Neuronal stem cell (in vitro differentiated cells): Measurements from ENCODE around the gene ZFHX3.

Experiments used
- DNase-seq: peaks from one replicate; pipeline ENCODE4 v3.0.0-alpha.2; 2013; ENCODE audit warnings: low spot score
- H2AFZ ChIP-seq: one replicate; pipeline ENCODE4 v1.6.1; 2013; ENCODE audit warnings: mild to moderate bottlenecking, low read length, inconsistent platforms
- H2AK5ac ChIP-seq: 2 replicates; pipeline ENCODE4 v1.6.1; 2013; ENCODE audit warnings: low read depth, mild to moderate bottlenecking, inconsistent platforms, low read length, moderate library complexity, mixed read lengths
- H2BK120ac ChIP-seq: 2 replicates; pipeline ENCODE4 v1.6.1; 2013; ENCODE audit warnings: low read depth, mild to moderate bottlenecking, inconsistent platforms, low read length, moderate library complexity, mixed read lengths
- H2BK12ac ChIP-seq: one replicate; pipeline ENCODE4 v1.6.1; 2013; ENCODE audit warnings: low read length, inconsistent platforms
- H2BK15ac ChIP-seq: 2 replicates; pipeline ENCODE4 v1.6.1; 2013; ENCODE audit warnings: mild to moderate bottlenecking, low read length, inconsistent platforms, mixed read lengths
- H2BK5ac ChIP-seq: one replicate; pipeline ENCODE4 v1.6.1; 2013; ENCODE audit warnings: inconsistent platforms, mild to moderate bottlenecking, low read length, moderate library complexity
- H3K14ac ChIP-seq: one replicate; pipeline ENCODE4 v1.6.1; 2013; ENCODE audit warnings: low read length, inconsistent platforms
- H3K18ac ChIP-seq: 2 replicates; pipeline ENCODE4 v1.6.1; 2013; ENCODE audit warnings: low read length, inconsistent platforms
- H3K23ac ChIP-seq: 2 replicates; pipeline ENCODE4 v1.6.1; 2013; ENCODE audit warnings: low read depth, mild to moderate bottlenecking, mixed read lengths, low read length, inconsistent platforms; ENCODE audit not compliant: poor library complexity
- H3K27ac ChIP-seq: replicated peaks from 3 replicates; pipeline ENCODE4 v1.5.1; 2013; ENCODE audit warnings: low read length, inconsistent platforms
- H3K27me3 ChIP-seq, 3 experiments: 2 replicates each; pipeline ENCODE4 v1.6.1; 2013; ENCODE audit warnings: low read length in 3 of 3, mild to moderate bottlenecking in 2 of 3, inconsistent platforms in 1 of 3, low read depth in 1 of 3, mixed read lengths in 1 of 3, moderate library complexity in 1 of 3; ENCODE audit not compliant: control insufficient read depth in 3 of 3, insufficient read depth in 3 of 3
- H3K36me3 ChIP-seq, 2 donors: replicated peaks in 1 of 2; 2 replicates each; pipeline ENCODE4 v1.6.1; 2013; ENCODE audit warnings: low read length in 2 of 2; ENCODE audit not compliant: control insufficient read depth in 2 of 2, insufficient read depth in 2 of 2
- H3K4ac ChIP-seq: 2 replicates; pipeline ENCODE4 v1.6.1; 2013; ENCODE audit warnings: inconsistent platforms, mild to moderate bottlenecking, low read length, moderate library complexity
- H3K4me1 ChIP-seq, 2 donors: 1 replicate in 1 of 2; 2 replicates in 1 of 2; pipeline ENCODE4 v1.6.1; 2013; ENCODE audit warnings: low read length in 2 of 2, low read depth in 1 of 2; ENCODE audit not compliant: control insufficient read depth in 2 of 2, insufficient read depth in 1 of 2
- H3K4me2 ChIP-seq: one replicate; pipeline ENCODE4 v1.6.1; 2013; ENCODE audit warnings: mild to moderate bottlenecking, low read length, inconsistent platforms; ENCODE audit not compliant: insufficient read depth, poor library complexity, severe bottlenecking
- H3K4me3 ChIP-seq, 2 donors: 2 replicates each; pipeline ENCODE4 v1.5.1; 2013; ENCODE audit warnings: low read length in 2 of 2, mild to moderate bottlenecking in 2 of 2, inconsistent platforms in 1 of 2, moderate library complexity in 1 of 2
- H3K79me1 ChIP-seq: one replicate; pipeline ENCODE4 v1.6.1; 2013; ENCODE audit warnings: low read depth, mild to moderate bottlenecking, inconsistent platforms, low read length, moderate library complexity
- H3K9ac ChIP-seq: one replicate; pipeline ENCODE4 v1.6.1; 2013; ENCODE audit warnings: mild to moderate bottlenecking, low read depth, low read length, inconsistent platforms; ENCODE audit not compliant: poor library complexity
- H3K9me3 ChIP-seq, 2 donors: replicated peaks in 1 of 2; 2 replicates each; pipeline versions ENCODE3 to v1.6.1; 2013; ENCODE audit warnings: low read length in 2 of 2, mild to moderate bottlenecking in 2 of 2, inconsistent platforms in 1 of 2, low read depth in 1 of 2, mixed read lengths in 1 of 2, moderate library complexity in 1 of 2; ENCODE audit not compliant: control insufficient read depth in 2 of 2, insufficient read depth in 1 of 2
- H4K8ac ChIP-seq: one replicate; pipeline ENCODE4 v1.6.1; 2013; ENCODE audit warnings: low read depth, mild to moderate bottlenecking, inconsistent platforms, low read length, moderate library complexity
- H4K91ac ChIP-seq: one replicate; pipeline ENCODE4 v1.6.1; 2013; ENCODE audit warnings: low read length, low read depth, mild to moderate bottlenecking, inconsistent platforms; ENCODE audit not compliant: poor library complexity
- WGBS, 2 donors: extraction: QIAGEN DNeasy Blood & Tissue Kit; methylation state at CpG; one replicate each; pipeline ENCODE4 v1.1.7; 2013; ENCODE audit warnings: missing lambda C conversion rate in 2 of 2, mixed read lengths in 1 of 2; ENCODE audit not compliant: insufficient read length in 2 of 2, insufficient replicate concordance in 1 of 2; ENCODE audit errors: extremely low coverage in 2 of 2; 5-methylcytosine and 5-hydroxymethylcytosine counted together

Gene ZFHX3

GRCh38 chr16:73046849-73047214, 1.1 kb downstream of the ZFHX3 start:
- Histone ChIP-seq H2AFZ (no peak overlapping the region), H3K27ac (no peak overlapping the region), H3K9me3 (no peaks in the 10 kb centered on the region), H4K91ac (no peak overlapping the region), H3K79me1 (no peaks in the 10 kb centered on the region), H3K4me1 (peaks cover 21 to 72% of the 10 kb centered on the region in 2 donors), H3K36me3 (peaks cover 0 to 8% of the 10 kb centered on the region in 2 donors), H3K27me3 (peaks cover 0 to 70% (median 3%) of the 10 kb centered on the region in 3 experiments), H3K4ac (no peak overlapping the region), H2BK5ac (no peak overlapping the region), H3K4me3 (peak overlapping the region in 1 of 2 donors; percentile 52), H2BK120ac (no peak overlapping the region), H3K4me2 (no peak overlapping the region), H3K9ac (no peak overlapping the region), H3K14ac (no peak overlapping the region), H4K8ac (no peak overlapping the region), H3K23ac (no peak overlapping the region), H2BK12ac (no peak overlapping the region), H2AK5ac (no peak overlapping the region), H3K18ac (no peak overlapping the region), H2BK15ac (no peak overlapping the region)
- DNase-seq: no peak
- WGBS, 2 donors: no CpG with 5 or more reads among the region's 4 CpGs

- no peaks in the 10 kb centered on the region for H3K9me3 ChIP-seq
- no peak overlapping the region for H3K27ac ChIP-seq
- H3K14ac ChIP-seq: no peak overlapping the region
- H3K4me1 ChIP-seq: peaks cover 21 to 67% of the 10 kb centered on the region in 2 donors
- H2AFZ ChIP-seq: no peak overlapping the region
- H3K36me3 ChIP-seq: peaks cover 0 to 8% of the 10 kb centered on the region in 2 donors
- H3K27me3 ChIP-seq: peaks cover 0 to 66% (median 2%) of the 10 kb centered on the region in 3 experiments
- H3K23ac ChIP-seq: no peak overlapping the region
- no peak overlapping the region for H2BK12ac ChIP-seq
- H4K8ac ChIP-seq: no peak overlapping the region
- H3K4ac ChIP-seq: no peak overlapping the region
- no peaks in the 10 kb centered on the region for H3K79me1 ChIP-seq
- no peak overlapping the region for H2BK15ac ChIP-seq
- WGBS, 2 donors: no CpG with 5 or more reads among the region's 8 CpGs
- H3K4me3 ChIP-seq: peak overlapping the region in 1 of 2 donors; percentile 52
- H3K18ac ChIP-seq: no peak overlapping the region
- no peak overlapping the region for H4K91ac ChIP-seq
- no peak overlapping the region for H2BK120ac ChIP-seq
- H3K9ac ChIP-seq: no peak overlapping the region
- DNase-seq: no peak
- H2AK5ac ChIP-seq: no peak overlapping the region
- no peak overlapping the region for H3K4me2 ChIP-seq
- no peak overlapping the region for H2BK5ac ChIP-seq
Measured at GRCh38 chr16:73046202-73046848, 1.6 kb downstream of the ZFHX3 start.

GRCh38 chr16:73043828-73044467, 4.0 kb downstream of the ZFHX3 start:
- no peak overlapping the region for H3K9ac ChIP-seq
- H4K91ac ChIP-seq: no peak overlapping the region
- H3K4ac ChIP-seq: no peak overlapping the region
- H3K9me3 ChIP-seq: no peaks in the 10 kb centered on the region
- H3K36me3 ChIP-seq: peaks cover 0 to 8% of the 10 kb centered on the region in 2 donors
- no peak overlapping the region for H2BK5ac ChIP-seq
- H2AFZ ChIP-seq: no peak overlapping the region
- no peak overlapping the region for H3K18ac ChIP-seq
- H2BK12ac ChIP-seq: no peak overlapping the region
- no peak overlapping the region for H3K27ac ChIP-seq
- no peak overlapping the region for H3K4me3 ChIP-seq
- DNase-seq: no peak
- H2BK15ac ChIP-seq: no peak overlapping the region
- H3K14ac ChIP-seq: no peak overlapping the region
- H2BK120ac ChIP-seq: no peak overlapping the region
- H3K23ac ChIP-seq: no peak overlapping the region
- peaks cover 19 to 54% of the 10 kb centered on the region in 2 donors for H3K4me1 ChIP-seq
- no peak overlapping the region for H4K8ac ChIP-seq
- H3K27me3 ChIP-seq: peaks cover 0 to 43% (median 0%) of the 10 kb centered on the region in 3 experiments
- WGBS, 2 donors: no CpG with 5 or more reads among the region's 6 CpGs
- H3K4me2 ChIP-seq: no peak overlapping the region
- H3K79me1 ChIP-seq: no peaks in the 10 kb centered on the region
- no peak overlapping the region for H2AK5ac ChIP-seq

- H4K91ac ChIP-seq: no peak overlapping the region
- H3K4me2 ChIP-seq: no peak overlapping the region
- H3K79me1 ChIP-seq: no peaks in the 10 kb centered on the region
- H2BK12ac ChIP-seq: no peak overlapping the region
- no peak overlapping the region for H4K8ac ChIP-seq
- H3K23ac ChIP-seq: no peak overlapping the region
- peaks cover 22 to 58% of the 10 kb centered on the region in 2 donors for H3K4me1 ChIP-seq
- no peak overlapping the region for H2BK15ac ChIP-seq
- peaks cover 0 to 41% (median 0%) of the 10 kb centered on the region in 3 experiments for H3K27me3 ChIP-seq
- no peak overlapping the region for H2AFZ ChIP-seq
- H3K27ac ChIP-seq: no peak overlapping the region
- H2BK5ac ChIP-seq: no peak overlapping the region
- no peaks in the 10 kb centered on the region for H3K9me3 ChIP-seq
- H3K4me3 ChIP-seq: no peak overlapping the region
- no peak overlapping the region for H3K14ac ChIP-seq
- no peak for DNase-seq
- no peak overlapping the region for H3K4ac ChIP-seq
- H3K9ac ChIP-seq: no peak overlapping the region
- H2AK5ac ChIP-seq: peak overlapping the region; percentile 76
- H3K36me3 ChIP-seq: peaks cover 0 to 8% of the 10 kb centered on the region in 2 donors
- WGBS, 2 donors: no CpG with 5 or more reads among the region's 4 CpGs
- no peak overlapping the region for H3K18ac ChIP-seq
- no peak overlapping the region for H2BK120ac ChIP-seq
Measured at GRCh38 chr16:73042807-73043206, 5.1 kb downstream of the ZFHX3 start.
